HCT116 (cell line): Measurements from ENCODE around the gene MBTPS1.

Experiments used
- CEBPB ChIP-seq: IDR thresholded peaks from 2 replicates; pipeline ENCODE4 v1.6.1; 2012; ENCODE audit warnings: low read depth
- CTCF ChIP-seq, 3 experiments: fragments of 200-600 bp in 1 of 3; sonication (generic) in 1 of 3; IDR thresholded peaks in 2 of 3; conservative IDR thresholded peaks in 1 of 3; 2 replicates each; pipeline ENCODE4 v1.5.1; 2012 to 2017; ENCODE audit warnings: low read depth in 2 of 3, low read length in 2 of 3, antibody characterized with exemption in 1 of 3, borderline replicate concordance in 1 of 3, control low read depth in 1 of 3, mild to moderate bottlenecking in 1 of 3, mixed read lengths in 1 of 3, mixed run types in 1 of 3, moderate library complexity in 1 of 3; ENCODE audit not compliant: insufficient read depth in 1 of 3
- EZH2 ChIP-seq: fragments of 200-600 bp; sonication (generic); IDR thresholded peaks from 2 replicates; pipeline ENCODE4 v1.6.1; 2017; ENCODE audit warnings: antibody characterized with exemption, mixed run types
- EZH2phosphoT487 ChIP-seq: fragments of 200-600 bp; IDR thresholded peaks from 2 replicates; pipeline ENCODE4 v1.6.1; 2018; ENCODE audit warnings: antibody characterized with exemption, borderline replicate concordance
- JUND ChIP-seq: IDR thresholded peaks from 2 replicates; pipeline ENCODE4 v1.6.1; 2012
- MAX ChIP-seq: IDR thresholded peaks from 2 replicates; pipeline ENCODE4 v1.6.1; 2012
- POLR2A ChIP-seq: IDR thresholded peaks from 2 replicates; pipeline ENCODE4 v1.7.0; 2011; ENCODE audit warnings: borderline replicate concordance; ENCODE audit not compliant: insufficient read depth, insufficient read length; ENCODE audit errors: extremely low read depth
- POLR2AphosphoS5 ChIP-seq: IDR thresholded peaks from 2 replicates; pipeline ENCODE4 v1.6.1; 2011; ENCODE audit warnings: mild to moderate bottlenecking, low read depth, low read length, moderate library complexity
- RAD21 ChIP-seq: IDR thresholded peaks from 2 replicates; pipeline ENCODE4 v1.6.1; 2012; ENCODE audit warnings: low read depth, mild to moderate bottlenecking
- SIN3A ChIP-seq: IDR thresholded peaks from 2 replicates; pipeline ENCODE4 v1.6.1; 2012; ENCODE audit warnings: low read depth
- ZBTB33 ChIP-seq: IDR thresholded peaks from 2 replicates; pipeline ENCODE4 v1.6.1; 2011; ENCODE audit warnings: mild to moderate bottlenecking, low read length, moderate library complexity; ENCODE audit not compliant: insufficient replicate concordance; ENCODE audit errors: extremely low read depth
- ZFX ChIP-seq: fragments of 450-650 bp; IDR thresholded peaks from 2 replicates; pipeline ENCODE4 v1.6.1; 2017
- ZNF274 ChIP-seq: fragments of 200-500 bp; sonication (Bioruptor generic); IDR thresholded peaks from 2 replicates; pipeline ENCODE4 v1.6.1; 2014; ENCODE audit warnings: mild to moderate bottlenecking, low read depth, low read length, inconsistent platforms
- TF ChIP-seq, protein P1 (sequence below): IDR thresholded peaks from 2 replicates; pipeline ENCODE4 v1.6.1; 2012; ENCODE audit warnings: low read depth

GRCh38 chr16:84040823-84041820 is 75.6 kb downstream of the MBTPS1 start:
- TF ChIP-seq MAX: no peak
- no peak for TF ChIP-seq SIN3A
- TF ChIP-seq, protein P1, sequence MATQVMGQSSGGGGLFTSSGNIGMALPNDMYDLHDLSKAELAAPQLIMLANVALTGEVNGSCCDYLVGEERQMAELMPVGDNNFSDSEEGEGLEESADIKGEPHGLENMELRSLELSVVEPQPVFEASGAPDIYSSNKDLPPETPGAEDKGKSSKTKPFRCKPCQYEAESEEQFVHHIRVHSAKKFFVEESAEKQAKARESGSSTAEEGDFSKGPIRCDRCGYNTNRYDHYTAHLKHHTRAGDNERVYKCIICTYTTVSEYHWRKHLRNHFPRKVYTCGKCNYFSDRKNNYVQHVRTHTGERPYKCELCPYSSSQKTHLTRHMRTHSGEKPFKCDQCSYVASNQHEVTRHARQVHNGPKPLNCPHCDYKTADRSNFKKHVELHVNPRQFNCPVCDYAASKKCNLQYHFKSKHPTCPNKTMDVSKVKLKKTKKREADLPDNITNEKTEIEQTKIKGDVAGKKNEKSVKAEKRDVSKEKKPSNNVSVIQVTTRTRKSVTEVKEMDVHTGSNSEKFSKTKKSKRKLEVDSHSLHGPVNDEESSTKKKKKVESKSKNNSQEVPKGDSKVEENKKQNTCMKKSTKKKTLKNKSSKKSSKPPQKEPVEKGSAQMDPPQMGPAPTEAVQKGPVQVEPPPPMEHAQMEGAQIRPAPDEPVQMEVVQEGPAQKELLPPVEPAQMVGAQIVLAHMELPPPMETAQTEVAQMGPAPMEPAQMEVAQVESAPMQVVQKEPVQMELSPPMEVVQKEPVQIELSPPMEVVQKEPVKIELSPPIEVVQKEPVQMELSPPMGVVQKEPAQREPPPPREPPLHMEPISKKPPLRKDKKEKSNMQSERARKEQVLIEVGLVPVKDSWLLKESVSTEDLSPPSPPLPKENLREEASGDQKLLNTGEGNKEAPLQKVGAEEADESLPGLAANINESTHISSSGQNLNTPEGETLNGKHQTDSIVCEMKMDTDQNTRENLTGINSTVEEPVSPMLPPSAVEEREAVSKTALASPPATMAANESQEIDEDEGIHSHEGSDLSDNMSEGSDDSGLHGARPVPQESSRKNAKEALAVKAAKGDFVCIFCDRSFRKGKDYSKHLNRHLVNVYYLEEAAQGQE: no peak
- TF ChIP-seq POLR2AphosphoS5: no peak
- no peak for TF ChIP-seq CTCF (IDR thresholded peaks at IDR 0.05 in 2 of 3, conservative IDR thresholded peaks at IDR 0.05 in 1 of 3; ENCODE audit: borderline replicate concordance in 1 of 3, insufficient read depth in 1 of 3, low read depth in 2 of 3, low read length in 2 of 3)
- no peak for TF ChIP-seq JUND
- no peak for TF ChIP-seq POLR2A
- TF ChIP-seq RAD21: no peak
- TF ChIP-seq EZH2phosphoT487: no peak
- no peak for TF ChIP-seq ZNF274
- no peak for TF ChIP-seq ZFX
- no peak for TF ChIP-seq CEBPB
- TF ChIP-seq EZH2: no peak
- no peak for TF ChIP-seq ZBTB33
